GM23338 (cell line): ENCODE data around the gene SEC14L3. TPM values are rescaled to one million over a fixed set of nuclear protein-coding genes. Genes with fewer than 3 reads are reported as not detected.

Experiments used
- ATAC-seq: fragments of 200-7000 bp; cut with Tn5 transposase; 3 replicates; pipeline ENCODE4 v1.9.1; 2020
- DNase-seq: peaks from one replicate; pipeline ENCODE4 v3.0.0-alpha.2; 2015; ENCODE audit warnings: low spot score
- H2AFZ ChIP-seq: fragments of 200-600 bp; sonication (generic); 2 replicates; pipeline ENCODE4 v1.8.0; 2016; ENCODE audit warnings: antibody characterized with exemption, mild to moderate bottlenecking, moderate library complexity
- H3F3A ChIP-seq: fragments of 200-600 bp; sonication (generic); replicated peaks from 2 replicates; pipeline ENCODE4 v1.8.0; 2017; ENCODE audit warnings: antibody characterized with exemption, mixed run types, low read depth
- H3K27ac ChIP-seq: fragments of 200-600 bp; sonication (generic); 2 replicates; pipeline ENCODE4 v1.6.1; 2016; ENCODE audit warnings: low read depth
- H3K27me3 ChIP-seq: fragments of 200-600 bp; sonication (generic); 2 replicates; pipeline ENCODE4 v1.8.0; 2016; ENCODE audit warnings: mild to moderate bottlenecking, mixed run types, moderate library complexity; ENCODE audit not compliant: insufficient read depth
- H3K36me3 ChIP-seq: fragments of 200-600 bp; sonication (generic); 2 replicates; pipeline ENCODE4 v1.8.0; 2016; ENCODE audit warnings: mild to moderate bottlenecking; ENCODE audit not compliant: insufficient read depth
- H3K4me1 ChIP-seq: fragments of 200-600 bp; sonication (generic); 2 replicates; pipeline ENCODE4 v1.8.0; 2016; ENCODE audit warnings: mild to moderate bottlenecking, moderate library complexity; ENCODE audit not compliant: insufficient read depth
- H3K4me2 ChIP-seq: fragments of 200-600 bp; sonication (generic); 2 replicates; pipeline ENCODE4 v1.7.1; 2017; ENCODE audit warnings: mixed run types
- H3K4me3 ChIP-seq: fragments of 200-600 bp; sonication (generic); 2 replicates; pipeline ENCODE4 v1.6.1; 2016; ENCODE audit warnings: mixed run types
- H3K79me2 ChIP-seq: fragments of 200-600 bp; sonication (generic); replicated peaks from 2 replicates; pipeline ENCODE4 v1.8.0; 2017; ENCODE audit warnings: mild to moderate bottlenecking; ENCODE audit not compliant: insufficient read depth
- H3K9me2 ChIP-seq: fragments of 200-600 bp; sonication (generic); 2 replicates; pipeline ENCODE4 v1.8.0; 2017; ENCODE audit not compliant: insufficient read depth
- H4K20me1 ChIP-seq: fragments of 200-600 bp; sonication (generic); replicated peaks from 2 replicates; pipeline ENCODE4 v1.8.0; 2017; ENCODE audit warnings: mild to moderate bottlenecking; ENCODE audit not compliant: insufficient read depth
- H3K27ac Mint-ChIP-seq: 2 replicates; pipeline ENCODE4 v1.8.0; 2020; ENCODE audit warnings: inconsistent platforms, mild to moderate bottlenecking, moderate library complexity, mixed read lengths
- H3K27me3 Mint-ChIP-seq: 3 replicates; pipeline ENCODE4 v1.8.0; 2022; ENCODE audit warnings: low read depth, mild to moderate bottlenecking, moderate library complexity, mixed read lengths, inconsistent platforms; ENCODE audit not compliant: insufficient read depth, poor library complexity
- H3K36me3 Mint-ChIP-seq: 3 replicates; pipeline ENCODE4 v1.8.0; 2021; ENCODE audit warnings: low read depth, mild to moderate bottlenecking, inconsistent platforms, moderate library complexity, mixed read lengths
- H3K4me1 Mint-ChIP-seq: 3 replicates; pipeline ENCODE4 v1.8.0; 2020; ENCODE audit warnings: mild to moderate bottlenecking, inconsistent platforms, mixed read lengths
- H3K4me3 Mint-ChIP-seq: 3 replicates; pipeline ENCODE4 v1.8.0; 2021; ENCODE audit warnings: moderate library complexity, mild to moderate bottlenecking, inconsistent platforms, mixed read lengths
- H3K9me3 Mint-ChIP-seq: 3 replicates; pipeline ENCODE4 v1.8.0; 2020; ENCODE audit warnings: moderate library complexity, mild to moderate bottlenecking, inconsistent platforms, mixed read lengths
- CREB1 ChIP-seq: fragments of 250-450 bp; sonication (Bioruptor Pico); IDR thresholded peaks from 2 replicates; pipeline ENCODE4 v1.5.0; 2020; ENCODE audit warnings: low read depth, mild to moderate bottlenecking, moderate library complexity
- CTCF ChIP-seq, 2 experiments: fragments of 200-600 bp in 1 of 2; sonication (generic) in 1 of 2; conservative IDR thresholded peaks; 2 replicates each; pipeline versions ENCODE4 v1.5.1 to v1.6.1; 2016 to 2017; ENCODE audit warnings: antibody characterized with exemption in 2 of 2, low read depth in 2 of 2, mild to moderate bottlenecking in 2 of 2, moderate library complexity in 1 of 2
- ETS1 ChIP-seq: IDR thresholded peaks from 2 replicates; pipeline ENCODE4 v1.6.1; 2016; ENCODE audit warnings: antibody characterized with exemption
- EZH2 ChIP-seq: fragments of 200-600 bp; sonication (generic); IDR thresholded peaks from one replicate; pipeline ENCODE4 v1.8.0; 2017; ENCODE audit warnings: antibody characterized with exemption, mild to moderate bottlenecking, low read depth; ENCODE audit not compliant: unreplicated experiment
- EZH2phosphoT487 ChIP-seq: fragments of 200-600 bp; sonication (generic); IDR thresholded peaks from one replicate; pipeline ENCODE4 v1.8.1; 2018; ENCODE audit warnings: antibody characterized with exemption; ENCODE audit not compliant: unreplicated experiment
- JUNB ChIP-seq: IDR thresholded peaks from one replicate; pipeline ENCODE4 v1.6.1; 2016; ENCODE audit warnings: antibody characterized with exemption; ENCODE audit not compliant: unreplicated experiment
- NANOG ChIP-seq: IDR thresholded peaks from 2 replicates; pipeline ENCODE4 v1.6.1; 2016; ENCODE audit warnings: antibody characterized with exemption, borderline replicate concordance
- POLR2AphosphoS5 ChIP-seq: IDR thresholded peaks from 2 replicates; pipeline ENCODE4 v1.6.1; 2016; ENCODE audit warnings: antibody characterized with exemption, low read depth
- REST ChIP-seq: IDR thresholded peaks from one replicate; pipeline ENCODE4 v1.6.1; 2018; ENCODE audit warnings: antibody characterized with exemption; ENCODE audit not compliant: unreplicated experiment
- STAT1 ChIP-seq: IDR thresholded peaks from one replicate; pipeline ENCODE4 v1.6.1; 2016; ENCODE audit warnings: antibody characterized with exemption; ENCODE audit not compliant: unreplicated experiment
- ZNF114 ChIP-seq: fragments of 250-450 bp; sonication (Bioruptor Pico); IDR thresholded peaks from 2 replicates; pipeline ENCODE4 v1.5.0; 2020; ENCODE audit warnings: mild to moderate bottlenecking, moderate library complexity
- ZNF331 ChIP-seq: fragments of 250-450 bp; sonication (Bioruptor Pico); IDR thresholded peaks from 2 replicates; pipeline ENCODE4 v1.5.0; 2020; ENCODE audit warnings: low read depth, mild to moderate bottlenecking, moderate library complexity
- ZNF462 ChIP-seq: fragments of 250-450 bp; sonication (Bioruptor Pico); IDR thresholded peaks from 2 replicates; pipeline ENCODE4 v1.5.0; 2020; ENCODE audit warnings: mild to moderate bottlenecking, moderate library complexity
- polyA plus RNA-seq: library from polyadenylated mRNA; unstranded; fragments of >200 nt; fragmentation: Nextera tagmentation; extraction: Ambion mirVana; gene quantifications from 2 replicates; pipeline ENCODE4 v1.2.1, GENCODE V29; 2016
- total RNA-seq: library from RNA; depleted of rRNA; stranded (reverse); fragments of >200 nt; shearing (Covaris generic); gene quantifications from 2 replicates; pipeline ENCODE4 v1.2.3, GENCODE V29; 2014

The SEC14L3 gene
- total and polyA plus RNA-seq, 2 experiments from 2014 or later: not detected

GRCh38 chr22:30506507-30506968, 34.7 kb upstream of the SEC14L3 start:
- TF ChIP-seq ETS1 (no peak), JUNB (no peak), ZNF114 (CRISPR knock-in tag) (no peak), STAT1 (no peak), POLR2AphosphoS5 (no peak), EZH2phosphoT487 (no peak), CTCF (conservative IDR thresholded peaks at IDR 0.05; ENCODE audit: low read depth in 2 of 2) (no peak), NANOG (no peak), ZNF462 (no peak), CREB1 (CRISPR knock-in tag) (no peak), ZNF331 (CRISPR knock-in tag) (no peak), REST (no peak), EZH2 (no peak)
- no peaks in the 10 kb centered on the region for H3F3A ChIP-seq
- no peaks in the 10 kb centered on the region for H3K4me1 ChIP-seq
- DNase-seq (no peak), ATAC-seq (no peak)
- H3K4me1 Mint-ChIP-seq: no peaks in the 10 kb centered on the region
- no peak overlapping the region for H2AFZ ChIP-seq
- no peaks in the 10 kb centered on the region for H3K79me2 ChIP-seq
- H3K9me2 ChIP-seq: no peaks in the 10 kb centered on the region
- no peaks in the 10 kb centered on the region for H3K9me3 Mint-ChIP-seq
- H3K36me3 Mint-ChIP-seq: no peaks in the 10 kb centered on the region
- H3K4me2 ChIP-seq: no peak overlapping the region
- no peak overlapping the region for H3K27ac Mint-ChIP-seq
- H3K4me3 ChIP-seq: no peak overlapping the region
- peaks cover 9% of the 10 kb centered on the region for H3K27me3 Mint-ChIP-seq
- no peaks in the 10 kb centered on the region for H3K36me3 ChIP-seq
- H3K27ac ChIP-seq: no peak overlapping the region
- no peak overlapping the region for H3K4me3 Mint-ChIP-seq
- no peaks in the 10 kb centered on the region for H4K20me1 ChIP-seq
- H3K27me3 ChIP-seq: 0 out of 2 replicates have a peak, but pooled peaks cover 6% of the 10 kb centered on the region
